Endodermal cell (in vitro differentiated cells): Measurements from ENCODE around the gene ESRRA. TPM values are rescaled to one million over a fixed set of nuclear protein-coding genes. Genes with fewer than 3 reads are reported as not detected.
A peak's percentile ranks its signal among the peaks of the same experiment; 100 is the strongest.

ENCODE experiments used
- DNase-seq: peaks from one replicate; pipeline ENCODE4 v3.0.0-alpha.2; 2017
- H3K27ac ChIP-seq: 2 replicates; pipeline ENCODE4 v1.5.1; 2013; ENCODE audit warnings: mild to moderate bottlenecking, low read depth, low read length, moderate library complexity
- H3K27me3 ChIP-seq: 2 replicates; pipeline ENCODE4 v1.6.1; 2013; ENCODE audit warnings: mild to moderate bottlenecking, low read length, moderate library complexity; ENCODE audit not compliant: insufficient read depth, control insufficient read depth, poor library complexity, severe bottlenecking
- H3K36me3 ChIP-seq: 2 replicates; pipeline ENCODE4 v1.7.0; 2013; ENCODE audit warnings: mild to moderate bottlenecking, low read length, moderate library complexity; ENCODE audit not compliant: control insufficient read depth, insufficient read depth
- H3K4me1 ChIP-seq: one replicate; pipeline ENCODE4 v1.7.0; 2013; ENCODE audit warnings: low read length; ENCODE audit not compliant: control insufficient read depth, insufficient read depth
- H3K4me3 ChIP-seq: 2 replicates; pipeline ENCODE4 v1.5.1; 2013; ENCODE audit warnings: mild to moderate bottlenecking, low read length, moderate library complexity
- H3K9ac ChIP-seq: 2 replicates; pipeline ENCODE4 v1.6.1; 2013; ENCODE audit warnings: mild to moderate bottlenecking, low read length, moderate library complexity; ENCODE audit not compliant: poor library complexity, severe bottlenecking; ENCODE audit errors: extremely low read depth
- H3K9me3 ChIP-seq: 2 replicates; pipeline ENCODE4 v1.6.1; 2013; ENCODE audit warnings: mild to moderate bottlenecking, low read length, moderate library complexity; ENCODE audit not compliant: control insufficient read depth
- H3K27ac Mint-ChIP-seq: 2 replicates; pipeline ENCODE4 v1.8.0; 2020; ENCODE audit warnings: mixed read lengths
- H3K27me3 Mint-ChIP-seq: 2 replicates; pipeline ENCODE4 v1.8.0; 2021; ENCODE audit warnings: mild to moderate bottlenecking, mixed read lengths; ENCODE audit not compliant: insufficient read depth
- H3K36me3 Mint-ChIP-seq: 2 replicates; pipeline ENCODE4 v1.8.0; 2020; ENCODE audit warnings: low read depth, mixed read lengths
- H3K4me1 Mint-ChIP-seq: 2 replicates; pipeline ENCODE4 v1.8.0; 2020; ENCODE audit warnings: mixed read lengths
- H3K4me3 Mint-ChIP-seq: 2 replicates; pipeline ENCODE4 v1.8.0; 2020; ENCODE audit warnings: mild to moderate bottlenecking, moderate library complexity, mixed read lengths
- H3K9me3 Mint-ChIP-seq: 2 replicates; pipeline ENCODE4 v1.8.0; 2020; ENCODE audit warnings: mild to moderate bottlenecking, mixed read lengths
- WGBS, 2 experiments: methylation state at CpG; one replicate each; pipeline versions ENCODE4 v1.1.5 to v1.1.7; 2013; ENCODE audit warnings: missing lambda C conversion rate in 2 of 2, mixed read lengths in 1 of 2; ENCODE audit not compliant: insufficient coverage in 1 of 2, insufficient read length in 1 of 2; 5-methylcytosine and 5-hydroxymethylcytosine counted together
- total RNA-seq, 2 donors: library from RNA; stranded (reverse); fragmentation: NEBNext Ultra II Directional in 1 of 2; extraction: Animal tissue kit (Norgen Biotek cat#: 25700) in 1 of 2; gene quantifications; 2 replicates in 1 of 2; 3 replicates in 1 of 2; pipeline ENCODE4 v1.2.1, GENCODE V29; 2021
- TF ChIP-seq, protein P1 (sequence below): fragments of 200-600 bp; sonication (generic); conservative IDR thresholded peaks from 2 replicates; pipeline ENCODE4 v1.5.0; 2021; ENCODE audit warnings: antibody characterized with exemption, mild to moderate bottlenecking

The ESRRA gene
- total RNA-seq, 2 donors from 2014 or later: 22.8 to 34.5 TPM

DNA sequence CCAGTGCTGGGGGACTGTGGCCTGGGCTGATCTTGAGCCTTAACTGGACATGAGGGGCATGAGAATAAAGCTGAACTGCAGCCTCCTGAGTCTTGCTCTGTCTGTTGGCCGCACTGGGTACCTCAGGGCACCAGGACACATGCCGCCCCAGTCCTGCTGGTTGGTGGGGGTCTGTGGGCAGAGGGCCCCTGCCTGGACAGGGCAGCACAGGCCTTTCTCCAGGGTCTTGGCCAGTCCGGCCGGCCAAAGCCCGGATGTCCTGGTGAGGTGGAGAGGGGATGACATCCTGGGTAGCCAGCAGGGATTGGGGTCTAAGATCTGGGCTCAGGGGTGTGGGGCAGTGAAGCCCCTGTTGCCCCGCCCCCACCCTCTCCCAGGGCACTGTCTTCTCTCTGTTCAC is 52.1 kb downstream of the ESRRA start:
- peak; percentile 53 for DNase-seq
- Histone ChIP-seq H3K27me3 (no peaks in the 10 kb centered on the region), H3K4me3 (no peak overlapping the region), H3K27ac (no peak overlapping the region), H3K4me1 (peaks cover 7% of the 10 kb centered on the region), H3K36me3 (peaks cover 12% of the 10 kb centered on the region), H3K9ac (no peak overlapping the region), H3K9me3 (no peaks in the 10 kb centered on the region)
- H3K36me3 Mint-ChIP-seq: peaks cover 14% of the 10 kb centered on the region
- H3K27me3 Mint-ChIP-seq: no peaks in the 10 kb centered on the region
- H3K4me1 Mint-ChIP-seq: peaks cover 15% of the 10 kb centered on the region
- TF ChIP-seq, protein P1, sequence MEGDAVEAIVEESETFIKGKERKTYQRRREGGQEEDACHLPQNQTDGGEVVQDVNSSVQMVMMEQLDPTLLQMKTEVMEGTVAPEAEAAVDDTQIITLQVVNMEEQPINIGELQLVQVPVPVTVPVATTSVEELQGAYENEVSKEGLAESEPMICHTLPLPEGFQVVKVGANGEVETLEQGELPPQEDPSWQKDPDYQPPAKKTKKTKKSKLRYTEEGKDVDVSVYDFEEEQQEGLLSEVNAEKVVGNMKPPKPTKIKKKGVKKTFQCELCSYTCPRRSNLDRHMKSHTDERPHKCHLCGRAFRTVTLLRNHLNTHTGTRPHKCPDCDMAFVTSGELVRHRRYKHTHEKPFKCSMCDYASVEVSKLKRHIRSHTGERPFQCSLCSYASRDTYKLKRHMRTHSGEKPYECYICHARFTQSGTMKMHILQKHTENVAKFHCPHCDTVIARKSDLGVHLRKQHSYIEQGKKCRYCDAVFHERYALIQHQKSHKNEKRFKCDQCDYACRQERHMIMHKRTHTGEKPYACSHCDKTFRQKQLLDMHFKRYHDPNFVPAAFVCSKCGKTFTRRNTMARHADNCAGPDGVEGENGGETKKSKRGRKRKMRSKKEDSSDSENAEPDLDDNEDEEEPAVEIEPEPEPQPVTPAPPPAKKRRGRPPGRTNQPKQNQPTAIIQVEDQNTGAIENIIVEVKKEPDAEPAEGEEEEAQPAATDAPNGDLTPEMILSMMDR: no peak
- H3K9me3 Mint-ChIP-seq: no peaks in the 10 kb centered on the region
- no peak overlapping the region for H3K27ac Mint-ChIP-seq
- H3K4me3 Mint-ChIP-seq: no peak overlapping the region
- 86% methylated on average over 6 of the region's 6 CpGs; no CpG with 5 or more reads in 1 of the 2 experiments for WGBS, 2 experiments

DNA sequence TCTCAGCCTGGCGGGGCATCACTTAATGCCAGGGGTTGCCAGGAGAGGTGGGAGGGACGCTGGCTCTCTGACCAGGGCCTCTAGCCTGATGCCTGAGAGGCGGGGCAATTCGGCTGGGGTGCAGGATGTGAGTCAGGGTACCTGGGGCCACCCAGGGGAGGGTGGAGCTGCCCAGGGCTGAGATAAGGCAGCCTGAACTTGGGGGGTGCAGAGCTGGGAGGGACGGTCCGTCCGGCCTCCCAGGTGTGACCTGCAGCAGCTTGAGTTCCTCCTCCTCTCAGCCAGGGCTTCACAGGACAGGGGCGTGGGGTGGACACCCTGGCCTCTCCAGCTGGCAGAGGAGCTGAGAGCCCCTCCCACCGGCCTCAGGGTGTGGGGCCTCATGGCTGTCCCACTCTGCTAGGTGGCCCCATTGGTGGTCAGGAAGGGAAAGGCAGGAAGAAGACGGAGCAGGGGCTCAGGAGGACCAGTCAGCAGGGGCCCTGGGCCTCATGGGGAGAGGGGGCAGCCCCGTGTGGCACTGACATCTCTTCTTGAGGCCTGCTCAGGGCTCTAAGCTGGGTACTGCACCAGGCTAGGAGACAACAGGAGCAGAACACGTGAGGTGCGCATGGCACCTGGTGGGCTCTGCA is 52.7 kb downstream of the ESRRA start:
- Histone ChIP-seq H3K9me3 (no peaks in the 10 kb centered on the region), H3K9ac (peak overlapping the region; percentile 66), H3K4me1 (peaks cover 7% of the 10 kb centered on the region), H3K27ac (no peak overlapping the region), H3K27me3 (no peaks in the 10 kb centered on the region), H3K4me3 (no peak overlapping the region), H3K36me3 (peaks cover 16% of the 10 kb centered on the region)
- TF ChIP-seq, protein P1: no peak
- peaks cover 15% of the 10 kb centered on the region for H3K4me1 Mint-ChIP-seq
- no peak overlapping the region for H3K27ac Mint-ChIP-seq
- WGBS, 2 experiments: 66 to 79% methylated on average over 6 to 13 of the region's 13 CpGs
- H3K4me3 Mint-ChIP-seq: peak overlapping the region; percentile 75
- H3K27me3 Mint-ChIP-seq: no peaks in the 10 kb centered on the region
- peak; percentile 66 for DNase-seq
- peaks cover 20% of the 10 kb centered on the region for H3K36me3 Mint-ChIP-seq
- no peaks in the 10 kb centered on the region for H3K9me3 Mint-ChIP-seq

DNA sequence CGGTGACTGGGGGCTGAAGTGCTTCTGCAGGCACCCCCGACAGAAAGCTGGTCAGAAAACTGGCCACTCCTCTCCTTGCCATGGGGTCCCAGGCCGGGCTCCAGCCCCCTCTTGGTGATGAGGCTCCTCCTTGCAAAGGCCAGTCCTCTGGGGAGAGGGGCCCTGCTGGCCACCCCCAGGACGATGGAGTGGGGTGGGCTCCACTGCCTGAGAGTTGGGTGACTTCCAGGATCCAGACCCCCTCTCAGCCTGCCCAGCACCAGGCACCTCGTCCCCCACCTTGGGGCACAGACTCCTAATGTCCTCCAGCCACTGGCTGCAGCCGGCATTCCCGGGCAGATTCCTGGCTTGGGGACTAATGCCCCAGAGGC is 53.2 kb downstream of the ESRRA start:
- Mint-ChIP-seq H3K27ac (no peak overlapping the region), H3K4me3 (peak overlapping the region; percentile 75), H3K36me3 (peaks cover 24% of the 10 kb centered on the region), H3K9me3 (no peaks in the 10 kb centered on the region), H3K27me3 (no peaks in the 10 kb centered on the region), H3K4me1 (peaks cover 15% of the 10 kb centered on the region)
- DNase-seq: no peak
- no peaks in the 10 kb centered on the region for H3K9me3 ChIP-seq
- WGBS, 2 experiments: 43% methylated on average over 7 of the region's 7 CpGs; no CpG with 5 or more reads in 1 of the 2 experiments
- TF ChIP-seq, protein P1: no peak
- no peak overlapping the region for H3K27ac ChIP-seq
- H3K4me3 ChIP-seq: peak overlapping the region; percentile 81
- H3K27me3 ChIP-seq: no peaks in the 10 kb centered on the region
- H3K36me3 ChIP-seq: peaks cover 20% of the 10 kb centered on the region
- H3K4me1 ChIP-seq: peaks cover 7% of the 10 kb centered on the region
- peak overlapping the region; percentile 66 for H3K9ac ChIP-seq
